ENCODE results near the gene SIK3.
A peak's percentile ranks its signal among the peaks of the same experiment; 100 is the strongest.

The SIK3 gene

DNA sequence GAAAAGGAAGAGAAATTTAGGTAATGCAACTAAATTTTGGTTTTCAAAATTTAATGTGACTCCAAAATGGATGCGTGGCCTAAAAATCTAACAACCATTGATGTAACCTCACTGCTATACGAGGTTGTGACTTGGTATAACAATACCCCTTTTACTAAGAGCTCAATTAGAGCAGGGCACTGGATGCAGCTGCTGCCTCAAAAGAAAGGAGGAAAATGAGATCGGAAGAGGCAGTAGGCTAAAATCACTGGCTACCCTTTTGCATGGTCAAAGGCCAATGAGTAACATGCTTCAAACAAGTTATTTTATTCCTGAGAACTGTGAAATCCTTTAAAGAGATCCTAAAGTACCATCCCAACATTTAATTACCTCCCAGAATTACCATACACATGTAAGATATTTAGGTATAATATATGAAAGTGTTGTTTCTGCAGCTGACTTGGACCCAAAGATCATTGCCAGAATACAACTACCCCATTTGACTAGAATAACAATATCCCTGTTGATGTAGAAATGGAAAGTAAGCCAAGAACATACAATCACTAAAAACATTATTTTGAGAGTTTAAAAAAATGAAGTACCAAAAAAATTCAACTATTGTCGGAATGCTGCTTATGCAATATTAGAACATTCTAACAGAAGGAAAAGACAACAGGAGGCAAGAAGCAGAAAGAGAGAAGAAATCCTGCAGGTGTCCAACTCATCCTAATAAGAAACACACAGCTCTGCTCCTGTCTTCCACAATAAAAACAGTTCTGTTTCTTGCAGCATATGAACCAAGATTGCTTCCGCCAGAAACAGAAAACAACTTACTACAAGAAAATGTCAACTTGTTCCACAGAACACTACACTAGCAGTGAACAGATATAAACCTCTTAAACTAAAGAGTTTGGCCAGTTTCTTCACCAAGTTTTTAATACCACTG lies 15.0 kb downstream of the SIK3 start:
- FAIRE-seq (no peak), DNase-seq (ENCODE audit: insufficient read length, low spot score) (no peak)

DNA sequence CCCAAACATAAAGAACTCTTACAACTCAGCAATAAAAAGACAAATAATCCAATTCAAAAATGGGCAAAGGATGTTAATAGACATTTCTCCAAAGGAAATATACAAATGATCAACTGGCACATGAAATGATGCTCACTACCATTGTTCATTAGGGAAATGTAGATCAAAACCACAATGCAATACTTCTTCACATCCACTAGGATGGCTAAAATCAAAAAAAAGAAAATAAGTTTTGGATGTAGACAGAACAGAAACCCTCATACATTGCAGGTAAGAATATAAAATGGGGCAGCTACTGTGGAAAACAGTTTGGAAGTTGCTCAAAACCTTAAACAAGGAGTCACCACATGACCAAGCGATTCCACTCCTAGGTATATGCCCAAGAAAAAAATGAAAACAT lies 16.3 kb downstream of the SIK3 start:
- FAIRE-seq: no peak
- DNase-seq (ENCODE audit: insufficient read length, low spot score): no peak

DNA sequence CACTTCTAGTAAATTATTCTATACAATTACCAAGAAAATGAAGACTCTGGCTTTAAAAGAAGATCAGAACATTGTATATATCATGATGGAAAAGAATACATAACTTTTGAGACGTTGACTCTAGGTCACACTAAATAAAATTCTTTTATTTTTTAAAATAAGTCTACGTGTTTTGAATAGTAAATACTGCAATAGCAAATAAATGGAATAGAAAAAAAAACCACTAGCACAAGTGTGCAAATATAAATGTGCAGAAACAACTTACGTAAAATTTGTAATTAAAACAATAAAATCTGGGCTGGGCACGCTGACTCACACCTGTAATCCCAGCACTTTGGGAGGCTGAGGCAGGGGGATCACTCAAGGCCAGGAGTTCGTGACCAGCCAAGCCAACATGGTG lies 17.9 kb downstream of the SIK3 start:
- no peak for DNase-seq (ENCODE audit: insufficient read length, low spot score)
- no peak for FAIRE-seq

DNA sequence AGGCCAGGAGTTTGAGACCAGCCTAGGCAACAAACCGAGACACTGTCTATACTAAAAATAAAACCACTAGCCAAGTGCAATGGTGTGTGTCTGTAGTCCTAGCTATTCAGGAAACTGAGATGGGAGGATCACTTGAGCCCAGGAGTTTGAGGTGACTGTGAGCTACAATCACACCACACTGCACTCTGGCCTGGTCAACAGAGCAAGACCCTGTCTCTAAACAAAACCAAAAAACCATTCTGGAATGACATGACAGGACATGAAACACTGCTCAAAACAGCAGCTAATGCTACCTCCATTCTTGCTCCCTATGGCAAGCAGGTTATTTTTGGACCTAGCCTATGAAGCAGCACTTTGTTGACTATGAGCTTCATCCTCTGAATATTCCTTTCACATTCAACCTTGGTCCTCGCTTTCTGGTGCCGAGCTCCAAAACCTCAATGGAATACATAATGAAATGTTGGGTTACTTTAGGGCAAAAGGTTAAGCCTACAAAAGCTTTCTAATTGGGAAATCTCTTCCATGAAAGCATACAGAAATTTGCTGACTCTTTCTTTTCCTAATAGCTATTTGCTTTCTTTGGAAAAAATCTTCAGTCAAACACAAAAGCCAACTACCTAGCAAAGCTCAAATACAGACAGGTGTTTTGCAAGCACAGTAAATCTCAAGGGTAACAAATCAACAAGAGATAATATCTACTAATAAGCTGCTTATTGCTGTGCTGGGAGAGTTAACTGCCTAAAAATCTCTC lies 21.1 kb downstream of the SIK3 start:
- DNase-seq (ENCODE audit: insufficient read length, low spot score) (no peak), FAIRE-seq (peak; percentile 70)

DNA sequence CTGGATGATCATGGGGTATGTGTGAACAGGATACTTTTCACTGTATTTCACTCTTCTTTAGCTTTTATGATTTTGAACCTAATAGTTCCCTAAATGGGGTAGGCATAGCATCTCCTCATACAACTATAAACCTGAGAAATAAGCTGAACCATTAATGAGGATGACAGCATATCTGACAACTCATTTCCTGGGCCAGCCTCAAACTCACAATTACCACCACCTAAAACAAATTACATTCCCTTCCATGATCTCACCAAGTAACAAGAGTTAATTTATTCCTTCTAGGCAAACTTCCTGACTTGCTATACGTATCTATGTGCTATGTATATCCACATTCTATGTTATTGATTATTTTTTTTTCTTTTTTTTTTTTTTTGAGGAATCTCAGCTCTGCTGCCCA lies 23.0 kb downstream of the SIK3 start:
- no peak for DNase-seq (ENCODE audit: insufficient read length, low spot score)
- FAIRE-seq: no peak

- FAIRE-seq: no peak
- DNase-seq (ENCODE audit: insufficient read length, low spot score): no peak
Observed at GRCh38 chr11:117074119-117074518, 24.1 kb downstream of the SIK3 start.

- DNase-seq (ENCODE audit: insufficient read length, low spot score) (no peak), FAIRE-seq (no peak)
Observed at GRCh38 chr11:117073539-117073938, 24.7 kb downstream of the SIK3 start.

DNA sequence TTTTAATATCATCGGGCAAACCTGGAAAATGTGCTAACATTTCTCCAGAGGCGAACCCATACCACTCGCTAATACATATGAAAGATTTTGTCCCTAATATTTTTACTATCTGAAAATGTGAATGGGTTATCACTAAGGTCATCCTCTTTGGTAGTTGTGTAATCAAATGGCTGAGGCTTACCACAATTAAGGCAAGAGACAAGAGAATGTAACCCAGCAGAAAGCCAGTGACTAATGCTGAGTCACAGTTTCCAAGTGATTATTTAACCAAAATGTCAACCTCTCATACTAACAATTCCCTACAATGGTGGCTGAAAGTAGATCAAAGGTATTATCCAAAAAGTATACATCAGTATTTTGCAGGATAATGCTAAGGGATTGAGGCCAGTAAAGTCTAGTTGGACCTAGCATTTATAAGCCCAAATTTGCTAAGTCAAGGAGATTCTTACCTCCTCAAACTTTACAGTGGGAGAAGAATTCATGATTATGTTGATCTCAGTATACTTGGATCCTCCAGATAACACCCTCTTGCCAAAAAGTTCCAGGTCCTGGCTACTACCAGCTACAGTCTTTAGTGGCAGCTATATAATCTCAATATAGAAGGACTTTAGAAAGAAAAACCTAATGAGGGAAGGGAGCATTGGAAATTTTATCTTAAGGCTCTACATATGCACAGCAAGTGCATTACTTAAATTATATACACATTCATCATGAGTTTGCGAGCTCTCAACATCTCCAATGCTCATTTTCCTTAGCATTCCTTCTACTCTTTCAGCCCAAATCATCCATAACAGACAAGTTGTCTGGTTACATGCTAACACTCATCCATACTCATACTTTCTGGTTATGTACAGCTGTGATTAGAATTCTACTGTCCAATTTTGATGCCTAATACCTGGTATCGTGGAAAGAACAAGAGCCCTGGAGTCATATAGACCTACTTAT lies 25.4 kb downstream of the SIK3 start:
- no peak for DNase-seq (ENCODE audit: insufficient read length, low spot score)
- peak; percentile 48 for FAIRE-seq

- no peak for FAIRE-seq
- no peak for DNase-seq (ENCODE audit: insufficient read length, low spot score)
Observed at GRCh38 chr11:117071344-117071787, 26.9 kb downstream of the SIK3 start.

GRCh38 chr11:117070016-117070415 lies 28.2 kb downstream of the SIK3 start:
- DNase-seq (ENCODE audit: insufficient read length, low spot score) (no peak), FAIRE-seq (no peak)

DNA sequence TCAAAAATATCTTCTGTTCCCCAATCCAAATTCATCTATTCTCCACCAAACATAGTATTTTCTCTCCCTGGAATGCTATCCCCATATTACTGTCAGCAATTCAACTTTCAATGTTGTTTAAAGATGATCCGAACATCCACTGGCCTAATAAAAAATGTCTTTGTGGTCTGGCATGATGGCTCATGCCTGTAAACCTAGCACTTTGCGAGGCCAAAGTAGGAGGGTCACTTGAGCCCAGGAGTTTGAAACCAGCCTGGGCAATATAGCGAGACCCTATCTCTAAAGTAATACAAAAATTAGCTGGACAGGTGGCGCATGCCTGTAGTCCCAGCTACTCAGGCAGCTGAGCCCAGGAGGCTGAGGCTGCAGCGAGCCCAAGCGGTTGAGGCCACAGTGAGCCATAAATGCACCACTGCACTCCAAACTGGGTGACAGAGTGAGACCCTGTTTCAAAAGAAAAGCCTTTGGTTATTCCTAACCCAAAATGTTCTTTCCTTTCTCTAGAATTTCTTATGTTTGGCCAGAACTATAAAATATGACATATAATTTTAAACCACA lies 29.8 kb downstream of the SIK3 start:
- FAIRE-seq (peak; percentile 47), DNase-seq (ENCODE audit: insufficient read length, low spot score) (no peak)

DNA sequence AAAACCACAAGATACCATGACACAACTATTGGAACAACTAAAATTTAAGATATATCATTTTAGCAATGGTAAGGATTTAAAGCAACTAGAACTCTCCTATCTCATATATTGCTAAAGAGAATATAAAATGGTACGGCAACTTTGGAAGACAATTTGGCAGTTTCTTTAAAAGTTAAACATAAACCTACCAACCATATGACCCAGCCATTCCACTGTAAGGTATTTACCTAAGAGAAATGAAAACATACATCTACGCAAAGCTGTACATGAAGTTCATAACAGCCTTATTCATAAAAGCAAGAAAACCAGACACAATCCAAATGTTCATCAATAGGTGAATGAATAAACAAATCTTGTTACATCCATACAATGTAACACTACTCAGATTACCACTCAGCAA lies 31.3 kb downstream of the SIK3 start:
- no peak for DNase-seq (ENCODE audit: insufficient read length, low spot score)
- FAIRE-seq: no peak

- DNase-seq (ENCODE audit: insufficient read length, low spot score) (no peak), FAIRE-seq (no peak)
Observed at GRCh38 chr11:117064275-117064674, 34.0 kb downstream of the SIK3 start.

DNA sequence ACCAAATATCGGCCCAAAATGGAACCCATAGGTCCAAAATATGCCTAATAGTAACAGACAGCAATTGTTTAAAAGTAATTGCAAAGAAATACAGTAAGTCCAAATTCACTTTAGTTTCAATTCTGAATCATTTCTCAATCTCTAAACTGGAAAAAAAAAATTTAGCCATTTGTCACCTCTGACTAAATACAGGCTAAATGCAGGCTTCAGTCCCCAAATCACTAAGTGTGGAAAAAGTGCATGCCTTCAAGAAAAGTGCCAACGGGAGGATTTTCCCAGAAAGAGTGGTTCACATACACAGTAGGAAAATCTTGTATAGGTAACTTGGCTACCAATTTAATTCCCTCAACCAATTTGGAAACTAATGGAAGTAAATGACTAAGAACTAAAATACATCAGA lies 35.7 kb downstream of the SIK3 start:
- DNase-seq (ENCODE audit: insufficient read length, low spot score) (no peak), FAIRE-seq (no peak)

- DNase-seq (ENCODE audit: insufficient read length, low spot score) (no peak), FAIRE-seq (peak; percentile 70)
Observed at GRCh38 chr11:117061256-117061655, 37.0 kb downstream of the SIK3 start.

DNA sequence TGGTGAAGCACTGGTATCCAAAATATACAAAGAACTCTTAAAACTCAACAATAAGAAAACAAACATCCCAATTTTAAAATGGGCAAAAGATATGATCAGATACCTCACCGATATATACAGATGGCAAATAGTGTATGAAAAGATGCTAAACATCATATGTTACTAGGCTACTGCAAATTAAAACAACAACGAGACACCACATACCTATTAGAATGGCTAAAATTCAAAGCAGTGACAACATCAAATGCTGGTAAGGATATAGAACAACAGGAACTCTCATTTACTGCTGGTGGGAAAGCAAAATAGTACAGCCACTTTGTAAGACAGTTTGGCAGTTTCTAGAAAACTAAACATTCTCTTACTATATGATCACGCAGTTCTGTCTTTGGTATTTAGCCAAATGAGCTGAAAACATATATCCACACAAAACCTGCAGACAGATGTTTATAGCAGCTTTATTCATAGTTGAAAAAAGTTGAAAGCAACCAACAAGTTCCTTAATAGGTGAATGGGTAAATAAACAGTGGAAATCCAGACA lies 38.5 kb downstream of the SIK3 start:
- FAIRE-seq (no peak), DNase-seq (ENCODE audit: insufficient read length, low spot score) (no peak)

- FAIRE-seq: no peak
- DNase-seq (ENCODE audit: insufficient read length, low spot score): no peak
Observed at GRCh38 chr11:117058761-117059261, 39.4 kb downstream of the SIK3 start.

DNA sequence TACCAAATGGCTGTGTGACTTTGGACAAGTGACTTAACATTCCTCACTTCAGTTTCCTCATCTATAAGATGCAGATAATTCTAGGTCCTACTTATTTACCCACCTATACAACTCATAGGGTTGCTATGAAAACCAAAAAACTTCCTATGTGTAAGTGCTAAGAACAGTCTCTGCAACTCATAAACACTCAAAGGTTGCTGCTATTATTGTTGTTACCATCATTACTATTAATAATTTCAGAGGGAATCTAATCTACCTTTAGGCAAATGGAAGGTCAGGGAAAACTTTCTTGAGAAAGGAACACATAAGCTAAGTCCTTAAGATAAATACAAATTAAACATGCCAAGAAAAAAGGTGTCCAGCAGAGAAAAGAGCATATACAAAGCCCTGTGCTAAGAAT lies 40.5 kb downstream of the SIK3 start:
- no peak for DNase-seq (ENCODE audit: insufficient read length, low spot score)
- FAIRE-seq: no peak

GRCh38 chr11:117057317-117057716 lies 40.9 kb downstream of the SIK3 start:
- no peak for DNase-seq (ENCODE audit: insufficient read length, low spot score)
- FAIRE-seq: no peak

DNA sequence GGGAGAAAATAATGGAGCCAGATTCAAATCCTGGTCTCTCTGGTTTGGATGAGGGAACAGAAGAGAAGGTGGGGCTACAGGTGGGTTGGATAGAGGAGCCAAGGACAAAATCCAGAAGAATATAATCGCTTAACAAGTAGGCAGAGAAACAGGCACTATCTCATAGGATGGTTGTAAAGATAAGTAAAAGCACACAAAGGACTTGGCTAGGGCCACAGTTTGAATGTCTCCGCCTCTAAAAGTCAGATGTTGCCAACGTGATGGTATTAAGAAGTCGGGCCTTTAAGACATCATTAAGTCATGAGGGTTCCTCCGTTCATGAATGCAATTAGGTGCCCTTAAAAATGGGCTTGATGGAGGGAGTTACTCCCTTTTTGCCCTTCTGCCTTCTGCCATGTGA lies 42.8 kb downstream of the SIK3 start:
- no peak for FAIRE-seq
- no peak for DNase-seq (ENCODE audit: insufficient read length, low spot score)

All from GM19239 (cell line).